Psoas muscle (tissue), 8 donors: ENCODE measurements around the gene NOL12. TPM values are rescaled to one million over a fixed set of nuclear protein-coding genes. Genes with fewer than 3 reads are reported as not detected.
A peak's percentile ranks its signal among the peaks of the same experiment; 100 is the strongest.

Experiments
- ATAC-seq, 4 donors: fragments of 200-7000 bp; cut with Tn5 transposase; one replicate each; pipeline ENCODE4 v1.9.1; 2020; ENCODE audit warnings: moderate library complexity in 3 of 4, mild to moderate bottlenecking in 2 of 4
- DNase-seq, 2 donors: peaks; one replicate each; pipeline ENCODE4 v3.0.0-alpha.2; 2020
- H3K27ac ChIP-seq: fragments of 200-600 bp; one replicate; pipeline ENCODE4 v1.8.0; 2022
- H3K27me3 ChIP-seq, 3 donors: fragments of 200-600 bp in 1 of 3; one replicate each; pipeline versions ENCODE4 v1.6.1 to v1.8.0; 2013 to 2022; ENCODE audit warnings: low read length in 2 of 3, mild to moderate bottlenecking in 2 of 3, moderate library complexity in 1 of 3; ENCODE audit not compliant: insufficient read depth in 3 of 3
- H3K36me3 ChIP-seq, 2 donors: fragments of 200-600 bp in 1 of 2; one replicate each; pipeline versions ENCODE4 v1.6.1 to v1.8.0; 2013 to 2022; ENCODE audit warnings: low read depth in 1 of 2, mild to moderate bottlenecking in 1 of 2, moderate library complexity in 1 of 2; ENCODE audit not compliant: insufficient read depth in 1 of 2
- H3K4me1 ChIP-seq: fragments of 200-600 bp; one replicate; pipeline ENCODE4 v1.8.0; 2022
- H3K4me3 ChIP-seq: fragments of 200-600 bp; one replicate; pipeline ENCODE4 v1.8.0; 2022; ENCODE audit warnings: mild to moderate bottlenecking
- H3K9me3 ChIP-seq: fragments of 200-600 bp; one replicate; pipeline ENCODE4 v1.8.0; 2022
- WGBS, 3 donors: extraction: QIAGEN DNeasy Blood & Tissue Kit; methylation state at CpG; one replicate each; pipeline versions ENCODE4 v1.1.6 to v1.1.7; 2013; 5-methylcytosine and 5-hydroxymethylcytosine counted together
- intact Hi-C, 2 donors: fragments of 100-400 bp; cut with DNase I; formaldehyde crosslinking; loops; one replicate each; pipeline versions ENCODE4 v1.11.0 to v1.14.2; 2022
- long read RNA-seq, 2 donors: library from polyadenylated mRNA; unstranded; transcript quantifications; one replicate each; pipeline ENCODE4 v2.0.0, GENCODE V29; 2021
- polyA plus RNA-seq, 3 donors: library from polyadenylated mRNA; stranded (reverse); fragments of 200-250 nt; gene quantifications; one replicate each; pipeline ENCODE4 v1.2.3, GENCODE V29; 2013
- total RNA-seq, 4 donors: library from RNA; stranded (reverse); fragmentation: NEBNext Ultra II Directional in 2 of 4; extraction: Animal tissue kit (Norgen Biotek cat#: 25700) in 2 of 4; gene quantifications; one replicate each; pipeline versions ENCODE4 v1.2.1 to v1.2.4, GENCODE V29; 2021 to 2023
- TF ChIP-seq, protein P1 (sequence below): fragments of 200-600 bp; IDR thresholded peaks from one replicate; pipeline ENCODE4 v1.8.0; 2022; ENCODE audit warnings: antibody characterized with exemption
- donor health status: healthy with polysubstance abuse.
- donor health status: DM: no; HTN: no; CAD: no; lungs with moderate emphysema.
- donor health status: Bipolar disorder and iron deficiency.
- donor health status: healthy.
- donor health status: DM: yes; HTN: yes; CAD: no.
- donor health status: DM: no; HTN: no; CAD: no.
- donor health status: DM: no; HTN: no; CAD: no.
- donor health status: DM: yes; HTN: yes; CAD: no.

The NOL12 gene, protein sequence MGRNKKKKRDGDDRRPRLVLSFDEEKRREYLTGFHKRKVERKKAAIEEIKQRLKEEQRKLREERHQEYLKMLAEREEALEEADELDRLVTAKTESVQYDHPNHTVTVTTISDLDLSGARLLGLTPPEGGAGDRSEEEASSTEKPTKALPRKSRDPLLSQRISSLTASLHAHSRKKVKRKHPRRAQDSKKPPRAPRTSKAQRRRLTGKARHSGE
- total RNA-seq (10 to 100 TPM; 11.9 to 15.4 (median 12.3) TPM), polyA plus RNA-seq (10 to 100 TPM; 21.0 to 43.4 (median 22.0) TPM)
- long read RNA-seq, donor 1, partial matches to known transcripts = 1 of 9 reads
- long read RNA-seq, donor 1, other reads (novel, unspliced or antisense) = 1 of 9 reads
- long read RNA-seq, donor 2, transcript NOL12-201 (6 exons, 2,854 nt) = major isoform, 17 of 25 reads
- long read RNA-seq, donor 2, transcript NOL12-202 (7 exons, 945 nt) = minor isoform, 5 of 25 reads
- long read RNA-seq, donor 2, partial matches to known transcripts = 0 of 25 reads
- long read RNA-seq, donor 2, other reads (novel, unspliced or antisense) = 3 of 25 reads

DNA sequence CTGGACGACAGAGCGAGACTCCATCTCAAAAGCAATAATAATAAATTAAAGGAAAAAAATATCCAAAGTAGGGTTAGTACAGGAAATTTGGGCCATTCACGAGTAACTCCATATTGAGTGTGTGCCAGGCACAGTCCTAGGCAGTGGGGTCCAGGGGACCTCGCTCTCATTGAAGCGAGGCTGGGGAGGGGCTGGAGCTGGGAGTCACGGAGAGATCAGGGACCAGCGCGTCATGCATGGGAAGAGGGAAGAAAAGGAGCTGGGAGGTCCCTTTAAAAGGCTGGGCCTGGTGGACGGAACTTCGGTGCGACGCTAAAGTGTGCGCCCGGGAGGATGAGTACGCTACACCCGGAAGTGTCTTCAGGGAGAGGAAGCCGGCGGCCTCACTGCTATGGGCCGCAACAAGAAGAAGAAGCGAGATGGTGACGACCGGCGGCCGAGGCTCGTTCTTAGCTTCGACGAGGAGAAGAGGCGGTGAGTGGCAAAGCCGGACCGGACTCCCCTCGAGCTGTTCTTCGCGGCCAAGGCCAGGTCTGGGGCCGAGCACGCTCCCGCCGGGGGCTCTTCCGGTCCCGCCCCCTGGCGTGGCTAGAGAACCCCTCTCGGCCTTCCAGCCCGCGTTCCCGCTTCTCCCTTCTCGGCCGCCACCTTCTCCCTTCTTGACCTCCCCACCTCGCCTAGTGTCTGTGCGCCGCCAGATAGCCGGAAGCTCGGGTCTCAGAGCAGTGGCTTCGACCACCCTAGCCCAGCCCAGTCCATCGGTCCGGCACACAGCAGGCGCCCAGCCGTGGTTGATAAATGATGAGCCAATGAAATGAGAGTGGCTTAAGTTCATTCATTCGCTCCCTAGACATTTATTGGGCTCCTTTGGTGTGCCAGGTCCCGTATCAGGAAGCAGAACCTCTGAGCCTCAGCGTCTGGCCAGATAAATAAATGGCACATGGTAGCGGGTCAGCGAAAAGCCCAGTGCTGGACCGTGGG is at the start of gene NOL12:
Gene NOL12 (plus strand): TSS at position 342 of the 981 bp plus-strand sequence. CDS start 50 bp downstream, at position 392.
- Histone ChIP-seq H3K27me3 (no peaks in the 10 kb centered on the region), H3K4me1 (peaks cover 18% of the 10 kb centered on the region), H3K4me3 (peak within 1 kb of the TSS; percentile 78), H3K27ac (peak within 1 kb of the TSS; percentile 99), H3K36me3 (peaks cover 0 to 36% of the 10 kb centered on the region in 2 donors), H3K9me3 (no peaks in the 10 kb centered on the region)
- DNase-seq = peak; percentile 79 to 89
- peak; percentile 86 to 94 (median 90) for ATAC-seq
- TF ChIP-seq, protein P1, sequence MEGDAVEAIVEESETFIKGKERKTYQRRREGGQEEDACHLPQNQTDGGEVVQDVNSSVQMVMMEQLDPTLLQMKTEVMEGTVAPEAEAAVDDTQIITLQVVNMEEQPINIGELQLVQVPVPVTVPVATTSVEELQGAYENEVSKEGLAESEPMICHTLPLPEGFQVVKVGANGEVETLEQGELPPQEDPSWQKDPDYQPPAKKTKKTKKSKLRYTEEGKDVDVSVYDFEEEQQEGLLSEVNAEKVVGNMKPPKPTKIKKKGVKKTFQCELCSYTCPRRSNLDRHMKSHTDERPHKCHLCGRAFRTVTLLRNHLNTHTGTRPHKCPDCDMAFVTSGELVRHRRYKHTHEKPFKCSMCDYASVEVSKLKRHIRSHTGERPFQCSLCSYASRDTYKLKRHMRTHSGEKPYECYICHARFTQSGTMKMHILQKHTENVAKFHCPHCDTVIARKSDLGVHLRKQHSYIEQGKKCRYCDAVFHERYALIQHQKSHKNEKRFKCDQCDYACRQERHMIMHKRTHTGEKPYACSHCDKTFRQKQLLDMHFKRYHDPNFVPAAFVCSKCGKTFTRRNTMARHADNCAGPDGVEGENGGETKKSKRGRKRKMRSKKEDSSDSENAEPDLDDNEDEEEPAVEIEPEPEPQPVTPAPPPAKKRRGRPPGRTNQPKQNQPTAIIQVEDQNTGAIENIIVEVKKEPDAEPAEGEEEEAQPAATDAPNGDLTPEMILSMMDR = no peak
- 2% methylated on average over 43 to 62 of the region's 62 CpGs for WGBS, 3 donors
- intact Hi-C loops = loop anchor here in 1 of 2 donors (1.0 kb wide), 1 partner anchor 28 kb away; the partner anchor contains the start of gene PDXP

DNA sequence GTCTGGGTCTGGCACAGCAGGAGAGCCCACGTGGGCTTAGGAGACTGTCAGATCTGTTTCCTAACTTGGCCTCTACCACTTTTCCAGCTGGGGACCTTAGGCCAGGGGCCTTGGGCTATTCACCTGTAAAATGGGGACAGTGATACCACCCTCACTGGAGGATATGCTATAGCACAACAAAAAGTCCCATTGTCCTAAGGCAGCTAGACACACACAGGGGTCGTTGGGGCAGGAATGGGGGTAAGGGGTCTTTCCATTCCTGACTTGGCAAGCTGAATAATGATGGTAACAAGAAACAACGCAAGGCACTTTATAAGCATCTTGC is 49.2 kb upstream of the NOL12 start:
- DNase-seq (no peak), ATAC-seq (no peak)
- WGBS, 3 donors = 70 to 73% (median 73%) methylated on average over 3 of the region's 3 CpGs
- Histone ChIP-seq H3K4me3 (no peak overlapping the region), H3K36me3 (peaks cover 0 to 11% of the 10 kb centered on the region in 2 donors), H3K27ac (no peak overlapping the region), H3K9me3 (no peaks in the 10 kb centered on the region), H3K4me1 (peaks cover 21% of the 10 kb centered on the region), H3K27me3 (peaks cover 0 to 10% (median 0%) of the 10 kb centered on the region in 3 donors)
- intact Hi-C loops = no loop called here
- TF ChIP-seq, protein P1 = no peak

DNA sequence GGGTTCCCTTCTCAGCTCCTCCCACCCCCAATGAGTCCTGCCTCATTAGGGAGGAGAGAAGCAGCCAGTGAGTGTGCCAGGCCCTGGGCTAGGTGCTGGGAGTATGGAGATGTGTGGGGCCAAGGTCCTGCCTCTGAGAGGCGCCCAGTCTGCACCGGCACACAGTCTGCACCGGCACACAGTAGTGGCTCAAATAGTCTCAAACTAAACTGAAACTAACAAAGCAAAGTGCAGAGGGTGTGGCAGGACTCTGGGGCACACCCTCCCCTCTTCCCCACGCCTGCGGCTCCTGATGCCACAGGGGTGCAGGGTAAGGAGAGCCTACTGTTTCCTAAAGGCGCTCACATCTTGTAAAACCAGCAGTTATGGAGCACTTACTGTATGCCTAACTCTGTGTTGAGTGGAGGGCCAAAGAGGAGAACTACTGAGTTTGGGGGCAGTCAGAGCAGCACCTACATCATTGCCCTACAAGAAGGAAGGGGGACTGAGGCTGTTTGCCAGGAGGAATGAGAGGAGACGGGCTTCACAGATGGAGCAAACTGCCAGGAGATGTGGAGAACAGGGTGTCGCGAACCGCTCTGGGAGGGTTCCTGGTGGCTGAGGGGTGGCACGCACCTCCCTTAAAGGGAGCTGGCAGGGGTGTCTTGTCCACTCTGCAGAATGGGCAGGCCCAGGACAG is 47.6 kb upstream of the NOL12 start:
- peaks cover 13% of the 10 kb centered on the region for H3K4me1 ChIP-seq
- peak overlapping the region; percentile 59 for H3K4me3 ChIP-seq
- 67 to 76% (median 71%) methylated on average over 11 of the region's 11 CpGs for WGBS, 3 donors
- peaks cover 0 to 10% (median 0%) of the 10 kb centered on the region in 3 donors for H3K27me3 ChIP-seq
- no peak overlapping the region for H3K27ac ChIP-seq
- H3K9me3 ChIP-seq = no peaks in the 10 kb centered on the region
- intact Hi-C loops = no loop called here
- DNase-seq (no peak), ATAC-seq (no peak)
- H3K36me3 ChIP-seq = no peaks in the 10 kb centered on the region
- TF ChIP-seq, protein P1 = no peak

DNA sequence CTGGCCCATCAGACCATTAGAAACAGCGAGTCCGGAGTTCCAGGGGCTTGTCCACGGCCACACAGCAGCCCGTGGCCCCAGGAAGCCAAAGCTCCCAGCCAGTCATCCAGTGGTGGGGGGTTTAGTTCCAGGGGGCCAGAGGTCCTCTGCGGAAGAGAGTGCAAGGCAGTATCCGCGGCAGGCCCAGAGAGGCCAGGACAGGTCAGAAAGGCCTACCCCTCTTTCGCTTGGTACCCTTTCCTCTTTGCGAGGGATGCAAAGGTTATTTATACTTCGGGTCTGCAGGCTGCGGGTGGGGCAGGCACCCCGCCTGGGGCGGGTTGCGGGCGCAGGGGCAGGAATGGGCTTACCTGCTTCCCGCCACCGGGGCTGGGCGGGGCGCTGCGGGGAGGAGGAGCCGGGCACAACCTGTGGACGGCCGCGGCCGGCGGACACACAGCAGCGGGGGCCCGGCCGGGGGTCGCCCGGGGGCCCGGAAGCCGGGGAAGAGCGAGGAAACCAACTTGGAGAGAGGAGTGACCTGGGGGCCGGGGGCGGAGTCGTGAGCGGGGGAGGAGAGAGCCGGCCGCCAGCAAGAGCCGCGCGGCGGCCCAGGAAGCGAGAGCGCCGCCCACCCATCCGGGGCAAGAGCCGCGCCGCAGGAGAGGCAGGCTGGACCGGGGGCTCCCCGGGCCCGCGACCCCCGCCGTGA is 46.9 kb upstream of the NOL12 start, which contains the start of gene SH3BP1:
Gene SH3BP1 (plus strand): TSS at position 600 of the 691 bp plus-strand sequence. CDS start 119 bp downstream, outside the sequence.
- TF ChIP-seq, protein P1 = no peak
- H3K4me3 ChIP-seq = peak within 1 kb of the TSS; percentile 59
- intact Hi-C loops = no loop called here
- H3K4me1 ChIP-seq = peaks cover 7% of the 10 kb centered on the region
- H3K9me3 ChIP-seq = no peaks in the 10 kb centered on the region
- peaks cover 0 to 10% (median 0%) of the 10 kb centered on the region in 3 donors for H3K27me3 ChIP-seq
- WGBS, 3 donors = 10 to 22% (median 11%) methylated on average over 28 to 57 of the region's 57 CpGs
- no peak within 1 kb of the TSS for H3K27ac ChIP-seq
- ATAC-seq (no peak), DNase-seq (peak; percentile 62 to 72)
- H3K36me3 ChIP-seq = no peaks in the 10 kb centered on the region
